Tibial nerve (tissue), 4 donors: Measurements from ENCODE around the gene BTBD9.

Experiments
- CTCF ChIP-seq, 5 experiments: fragments of 200-600 bp in 3 of 5; fragments of 450-650 bp in 2 of 5; sonication (generic) in 3 of 5; IDR thresholded peaks; one replicate each; pipeline ENCODE4 v1.5.1; 2016 to 2019; ENCODE audit warnings: antibody characterized with exemption in 5 of 5, mild to moderate bottlenecking in 3 of 5, moderate library complexity in 2 of 5
- EP300 ChIP-seq, 2 donors: sonication (generic); formaldehyde crosslinking; IDR thresholded peaks; one replicate each; pipeline ENCODE4 v1.6.1; 2017; ENCODE audit warnings: antibody characterized with exemption in 2 of 2, mild to moderate bottlenecking in 1 of 2
- POLR2A ChIP-seq, 2 donors: fragments of 450-650 bp; IDR thresholded peaks; one replicate each; pipeline ENCODE4 v1.6.1; 2017; ENCODE audit warnings: antibody characterized with exemption in 2 of 2, mild to moderate bottlenecking in 2 of 2, moderate library complexity in 2 of 2

GRCh38 chr6:38350220-38350619 lies 289.5 kb downstream of the BTBD9 start:
- TF ChIP-seq CTCF (IDR thresholded peaks at IDR 0.05) (no peak), POLR2A (IDR thresholded peaks at IDR 0.05) (no peak), EP300 (IDR thresholded peaks at IDR 0.05) (no peak)
